Fibroblast of the aortic adventitia (primary cell): ENCODE data around the gene BTF3. TPM values are rescaled to one million over a fixed set of nuclear protein-coding genes. Genes with fewer than 3 reads are reported as not detected.

Experiments
- DNase-seq: peaks from one replicate; pipeline ENCODE4 v3.0.0-alpha.2; 2010; ENCODE audit warnings: low read depth
- H3K4me3 ChIP-seq: 2 replicates; pipeline ENCODE4 v1.5.1; 2011; ENCODE audit warnings: low read depth, mild to moderate bottlenecking, control low read depth, low read length, moderate library complexity
- total RNA-seq: library from RNA; depleted of rRNA; stranded (reverse); fragments of >200 nt; gene quantifications from 2 replicates; pipeline ENCODE4 v1.2.3, GENCODE V29; 2012; ENCODE audit warnings: low replicate concordance
- TF ChIP-seq, protein P1 (sequence below): IDR thresholded peaks from 2 replicates; pipeline ENCODE4 v1.5.1; 2011; ENCODE audit warnings: mild to moderate bottlenecking, low read length, control low read depth, inconsistent platforms; ENCODE audit not compliant: insufficient read depth

The BTF3 gene
- total RNA-seq, 1 donor = 484 TPM

DNA sequence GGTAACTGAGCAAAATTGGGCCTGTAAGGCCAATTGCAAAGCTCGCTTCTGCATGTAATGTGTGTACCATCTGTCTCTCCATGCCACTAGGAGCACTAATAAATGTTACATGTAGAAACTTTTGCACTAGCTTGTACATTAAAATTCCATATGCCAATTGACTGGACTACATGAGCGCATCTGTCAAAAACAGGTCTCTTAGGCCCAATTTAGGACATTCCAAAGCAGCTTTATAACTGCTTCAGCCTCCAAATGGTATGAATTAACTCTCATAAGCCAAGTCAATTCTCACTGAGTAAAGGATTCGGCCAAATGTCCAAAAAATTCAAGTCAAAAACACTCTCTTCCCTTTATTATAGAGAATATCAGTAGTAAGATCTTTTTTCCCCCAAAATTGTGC lies 26.1 kb upstream of the BTF3 start:
- no peak for DNase-seq
- TF ChIP-seq, protein P1, sequence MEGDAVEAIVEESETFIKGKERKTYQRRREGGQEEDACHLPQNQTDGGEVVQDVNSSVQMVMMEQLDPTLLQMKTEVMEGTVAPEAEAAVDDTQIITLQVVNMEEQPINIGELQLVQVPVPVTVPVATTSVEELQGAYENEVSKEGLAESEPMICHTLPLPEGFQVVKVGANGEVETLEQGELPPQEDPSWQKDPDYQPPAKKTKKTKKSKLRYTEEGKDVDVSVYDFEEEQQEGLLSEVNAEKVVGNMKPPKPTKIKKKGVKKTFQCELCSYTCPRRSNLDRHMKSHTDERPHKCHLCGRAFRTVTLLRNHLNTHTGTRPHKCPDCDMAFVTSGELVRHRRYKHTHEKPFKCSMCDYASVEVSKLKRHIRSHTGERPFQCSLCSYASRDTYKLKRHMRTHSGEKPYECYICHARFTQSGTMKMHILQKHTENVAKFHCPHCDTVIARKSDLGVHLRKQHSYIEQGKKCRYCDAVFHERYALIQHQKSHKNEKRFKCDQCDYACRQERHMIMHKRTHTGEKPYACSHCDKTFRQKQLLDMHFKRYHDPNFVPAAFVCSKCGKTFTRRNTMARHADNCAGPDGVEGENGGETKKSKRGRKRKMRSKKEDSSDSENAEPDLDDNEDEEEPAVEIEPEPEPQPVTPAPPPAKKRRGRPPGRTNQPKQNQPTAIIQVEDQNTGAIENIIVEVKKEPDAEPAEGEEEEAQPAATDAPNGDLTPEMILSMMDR = no peak
- H3K4me3 ChIP-seq = no peak overlapping the region

DNA sequence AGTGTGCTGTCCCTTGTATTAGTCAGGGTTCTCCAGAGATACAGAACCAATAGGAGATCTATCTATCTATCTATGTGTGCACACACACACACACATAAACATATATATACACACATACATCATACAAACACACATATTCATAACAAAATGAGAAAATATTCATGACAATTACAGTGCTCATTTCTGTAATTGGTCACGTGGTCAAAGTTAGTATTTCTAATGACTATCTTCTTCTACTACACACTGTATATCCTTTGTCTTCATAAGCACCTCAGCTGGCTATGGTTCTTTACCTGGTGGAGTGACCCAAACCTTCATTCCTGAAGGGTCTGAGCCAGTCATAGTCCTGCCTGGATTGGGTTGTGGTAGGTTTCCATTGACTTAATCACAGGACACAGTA lies 17.7 kb upstream of the BTF3 start:
- H3K4me3 ChIP-seq = no peak overlapping the region
- TF ChIP-seq, protein P1 = no peak

DNA sequence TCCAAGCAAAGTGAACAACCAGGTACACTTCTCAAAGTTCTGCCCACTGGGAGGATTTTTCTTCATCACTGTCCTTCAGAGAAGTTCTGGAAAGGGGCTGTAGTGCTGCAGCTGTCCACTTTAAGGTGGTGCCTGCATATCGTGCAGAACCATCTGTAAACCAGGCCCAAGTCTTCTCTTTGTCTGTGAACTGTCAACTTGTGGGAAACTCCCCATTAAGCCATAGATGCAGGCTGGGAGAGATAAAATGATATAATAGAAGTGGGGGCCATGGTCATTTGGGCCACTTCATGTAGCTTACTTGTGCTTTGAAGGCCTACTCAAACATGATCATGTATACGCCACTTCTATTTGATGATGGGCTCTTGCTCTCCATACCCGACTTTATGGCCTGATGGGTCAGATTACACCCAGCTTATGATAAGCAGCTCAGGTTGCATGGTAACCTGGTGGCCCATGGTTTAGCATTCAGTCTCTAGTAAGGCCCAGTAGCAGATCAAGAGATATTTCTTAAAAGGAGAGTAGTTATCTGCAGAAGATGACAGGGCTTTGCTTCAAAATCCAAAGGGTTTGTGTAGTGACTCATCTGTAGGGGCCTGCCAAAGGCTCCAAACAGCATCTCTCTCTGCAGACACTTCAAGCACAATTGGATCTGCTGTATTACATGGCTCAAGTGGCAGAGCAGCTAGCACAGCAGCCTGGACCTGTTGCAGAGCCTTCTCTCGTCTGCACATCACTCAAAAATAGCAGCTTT lies 15.7 kb upstream of the BTF3 start:
- peak; percentile 83 for DNase-seq
- TF ChIP-seq, protein P1 = no peak
- no peak overlapping the region for H3K4me3 ChIP-seq

More for the DNA sequence above, 17.7 kb upstream of the BTF3 start:
- no peak for DNase-seq

DNA sequence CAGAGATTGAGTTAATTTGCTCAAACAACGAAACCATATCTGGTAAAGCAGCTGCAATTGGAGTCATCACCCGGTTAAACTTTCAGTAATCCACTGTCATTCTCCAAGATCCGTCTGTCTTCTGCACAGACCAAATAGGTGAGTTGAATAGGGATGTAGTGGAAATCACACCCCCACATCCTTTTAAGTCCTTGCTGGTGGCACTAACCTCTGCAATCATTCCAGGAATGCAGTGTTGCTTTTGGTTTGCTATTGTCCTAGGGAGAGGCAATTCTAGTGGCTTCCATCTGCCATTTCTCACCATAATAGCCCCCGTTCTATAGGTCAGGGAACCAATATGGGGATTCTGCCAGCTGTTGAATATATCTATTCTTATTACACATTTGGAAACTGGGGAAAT lies 14.6 kb upstream of the BTF3 start:
- no peak overlapping the region for H3K4me3 ChIP-seq
- no peak for DNase-seq
- TF ChIP-seq, protein P1 = no peak

DNA sequence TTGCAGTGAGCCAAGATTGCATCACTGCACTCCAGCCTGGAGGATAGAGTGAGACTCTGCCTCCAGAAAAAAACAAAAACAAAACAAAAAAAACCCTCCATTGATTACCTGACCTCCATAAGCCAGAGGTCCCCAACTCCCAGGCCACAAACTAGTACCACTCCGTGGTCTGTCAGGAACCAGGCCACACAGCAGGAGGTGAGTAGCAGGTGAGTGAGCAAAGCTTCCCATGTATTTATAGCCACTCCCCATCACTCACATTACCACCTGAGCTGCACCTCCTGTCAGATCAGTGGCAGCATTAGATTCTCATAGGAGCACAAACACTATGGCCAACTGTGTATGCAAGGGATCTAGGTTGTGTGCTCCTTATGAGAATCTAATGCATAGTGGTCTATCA lies 13.7 kb upstream of the BTF3 start:
- TF ChIP-seq, protein P1 = no peak
- no peak overlapping the region for H3K4me3 ChIP-seq
- no peak for DNase-seq

DNA sequence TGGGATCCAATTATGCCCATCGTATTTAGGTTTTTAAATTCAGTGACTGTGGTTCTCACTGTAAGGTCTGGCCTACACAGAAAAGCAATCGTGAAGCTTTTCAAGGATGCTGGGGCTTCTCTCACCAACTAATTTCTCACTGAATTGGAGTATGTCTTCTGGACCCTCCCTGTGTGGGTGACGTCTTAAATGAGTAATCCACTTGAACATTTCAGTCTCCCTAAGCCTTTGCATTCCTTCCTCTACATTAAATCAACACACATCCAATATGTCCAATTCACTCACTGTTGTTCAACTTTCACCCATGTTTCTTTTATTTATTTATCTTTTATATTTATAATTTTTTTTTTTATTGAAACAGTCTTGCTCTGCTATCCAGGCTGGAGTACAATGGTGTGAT lies 12.5 kb upstream of the BTF3 start:
- H3K4me3 ChIP-seq = no peak overlapping the region
- TF ChIP-seq, protein P1 = no peak
- no peak for DNase-seq
